Neural progenitor cell (in vitro differentiated cells): ENCODE measurements around the gene NAP1L5.

Source experiments
- EZH2 ChIP-seq: fragments of 200-600 bp; sonication (generic); IDR thresholded peaks from 2 replicates; pipeline ENCODE4 v1.6.1; 2017; ENCODE audit warnings: antibody characterized with exemption, mild to moderate bottlenecking, moderate library complexity
- EZH2phosphoT487 ChIP-seq: fragments of 200-600 bp; sonication (generic); IDR thresholded peaks from 2 replicates; pipeline ENCODE4 v1.6.1; 2017; ENCODE audit warnings: antibody characterized with exemption
- TF ChIP-seq, protein P1 (sequence below): fragments of 200-600 bp; sonication (generic); IDR thresholded peaks from 2 replicates; pipeline ENCODE4 v1.5.1; 2017; ENCODE audit warnings: antibody characterized with exemption, mild to moderate bottlenecking

DNA sequence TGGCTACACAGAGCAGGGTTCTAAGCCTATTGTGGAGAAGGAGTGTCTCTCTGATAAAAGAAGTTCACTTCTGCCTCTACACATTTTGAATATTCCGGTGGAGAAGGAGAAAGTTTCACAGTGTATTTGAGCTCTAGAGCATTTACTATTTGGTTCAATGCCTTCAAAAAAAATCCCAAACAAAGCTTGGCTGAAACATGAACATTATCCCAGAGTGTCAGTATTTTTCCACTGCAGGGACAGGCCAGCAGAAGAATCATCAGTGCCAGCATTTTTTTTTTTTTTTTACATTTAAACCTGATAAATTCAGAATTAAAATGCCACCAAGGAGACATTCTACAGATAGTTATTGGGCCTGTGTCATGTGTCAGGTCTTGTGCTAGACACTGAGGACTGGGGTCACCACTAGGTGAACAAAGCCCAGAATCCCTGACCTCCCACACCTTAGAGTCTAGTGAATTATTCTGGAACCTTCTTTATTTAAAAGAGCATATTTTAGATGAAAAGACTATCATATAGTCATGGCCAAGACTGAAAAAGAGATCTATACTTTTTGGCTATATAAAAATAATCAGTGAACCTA lies 48.0 kb upstream of the NAP1L5 start:
- TF ChIP-seq, protein P1, sequence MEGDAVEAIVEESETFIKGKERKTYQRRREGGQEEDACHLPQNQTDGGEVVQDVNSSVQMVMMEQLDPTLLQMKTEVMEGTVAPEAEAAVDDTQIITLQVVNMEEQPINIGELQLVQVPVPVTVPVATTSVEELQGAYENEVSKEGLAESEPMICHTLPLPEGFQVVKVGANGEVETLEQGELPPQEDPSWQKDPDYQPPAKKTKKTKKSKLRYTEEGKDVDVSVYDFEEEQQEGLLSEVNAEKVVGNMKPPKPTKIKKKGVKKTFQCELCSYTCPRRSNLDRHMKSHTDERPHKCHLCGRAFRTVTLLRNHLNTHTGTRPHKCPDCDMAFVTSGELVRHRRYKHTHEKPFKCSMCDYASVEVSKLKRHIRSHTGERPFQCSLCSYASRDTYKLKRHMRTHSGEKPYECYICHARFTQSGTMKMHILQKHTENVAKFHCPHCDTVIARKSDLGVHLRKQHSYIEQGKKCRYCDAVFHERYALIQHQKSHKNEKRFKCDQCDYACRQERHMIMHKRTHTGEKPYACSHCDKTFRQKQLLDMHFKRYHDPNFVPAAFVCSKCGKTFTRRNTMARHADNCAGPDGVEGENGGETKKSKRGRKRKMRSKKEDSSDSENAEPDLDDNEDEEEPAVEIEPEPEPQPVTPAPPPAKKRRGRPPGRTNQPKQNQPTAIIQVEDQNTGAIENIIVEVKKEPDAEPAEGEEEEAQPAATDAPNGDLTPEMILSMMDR: no peak
- TF ChIP-seq EZH2 (no peak), EZH2phosphoT487 (no peak)
